HG02588 (cell line): ENCODE measurements around the gene C3orf33.
A peak's percentile ranks its signal among the peaks of the same experiment; 100 is the strongest.

Source experiments
- ATAC-seq: cut with Tn5 transposase; IDR thresholded peaks from one replicate; pipeline ENCODE4 v1.9.1; 2021; ENCODE audit warnings: mild to moderate bottlenecking, moderate library complexity; ENCODE audit not compliant: unreplicated experiment

Gene C3orf33

GRCh38 chr3:155790272-155790925 lies 15.7 kb downstream of the C3orf33 start:
- ATAC-seq, result no peak

- no peak for ATAC-seq
These were observed 20.3 kb downstream of the C3orf33 start for GRCh38 chr3:155785662-155786295.

GRCh38 chr3:155782390-155782953 lies 23.6 kb downstream of the C3orf33 start:
- ATAC-seq, result no peak

GRCh38 chr3:155780291-155780690 lies 25.8 kb downstream of the C3orf33 start:
- ATAC-seq, result no peak

GRCh38 chr3:155778462-155778861 lies 27.6 kb downstream of the C3orf33 start:
- ATAC-seq, result no peak

- no peak for ATAC-seq
These were observed 33.3 kb downstream of the C3orf33 start for GRCh38 chr3:155772801-155773200.

GRCh38 chr3:155771126-155771525 lies 35.0 kb downstream of the C3orf33 start:
- no peak for ATAC-seq

GRCh38 chr3:155766206-155766605 lies 39.9 kb downstream of the C3orf33 start:
- no peak for ATAC-seq

- no peak for ATAC-seq
These were observed 42.1 kb downstream of the C3orf33 start for GRCh38 chr3:155763870-155764463.

- no peak for ATAC-seq
These were observed 45.4 kb downstream of the C3orf33 start for GRCh38 chr3:155760653-155761052.

GRCh38 chr3:155757577-155757976 lies 48.5 kb downstream of the C3orf33 start:
- no peak for ATAC-seq

- no peak for ATAC-seq
These were observed 52.9 kb downstream of the C3orf33 start for GRCh38 chr3:155753038-155753639.

- ATAC-seq, result no peak
These were observed 57.3 kb downstream of the C3orf33 start for GRCh38 chr3:155748611-155749365.

- no peak for ATAC-seq
These were observed 58.2 kb downstream of the C3orf33 start for GRCh38 chr3:155747946-155748290.

GRCh38 chr3:155747286-155747945 lies 58.7 kb downstream of the C3orf33 start:
- ATAC-seq, result no peak

- no peak for ATAC-seq
These were observed 59.4 kb downstream of the C3orf33 start for GRCh38 chr3:155746703-155747102.

- ATAC-seq, result no peak
These were observed 60.1 kb downstream of the C3orf33 start for GRCh38 chr3:155745795-155746550.

- ATAC-seq, result peak; percentile 64
These were observed 61.3 kb downstream of the C3orf33 start, which contains the start of gene PLCH1 for GRCh38 chr3:155744626-155745324. TSS of gene PLCH1 (minus strand) at chr3:155745071. CDS start at chr3:155704224, 40,847 bp downstream.
